SH-SY5Y (cell line): ENCODE data around the gene C14orf93.

Experiments
- GATA2 ChIP-seq: IDR thresholded peaks from 2 replicates; pipeline ENCODE4 v1.6.1; 2011; ENCODE audit warnings: mild to moderate bottlenecking, low read depth, low read length
- GATA3 ChIP-seq: IDR thresholded peaks from 2 replicates; pipeline ENCODE4 v1.6.1; 2011; ENCODE audit warnings: low read depth, mild to moderate bottlenecking, low read length, moderate library complexity

- TF ChIP-seq GATA2 (no peak), GATA3 (no peak)
These were observed 36.5 kb downstream of the C14orf93 start for GRCh38 chr14:22973217-22974032.
